Stimulated activated CD4-positive, alpha-beta T cell treated with anti-CD3 and anti-CD28 coated beads, Interleukin-2, amount 100 ng/mL, for 48 hours (primary cell): ENCODE results near the gene S100A2.

Experiments
- DNase-seq, 2 donors: peaks; one replicate each; pipeline ENCODE4 v3.0.0-alpha.2; 2020

S100A2 gene

DNA sequence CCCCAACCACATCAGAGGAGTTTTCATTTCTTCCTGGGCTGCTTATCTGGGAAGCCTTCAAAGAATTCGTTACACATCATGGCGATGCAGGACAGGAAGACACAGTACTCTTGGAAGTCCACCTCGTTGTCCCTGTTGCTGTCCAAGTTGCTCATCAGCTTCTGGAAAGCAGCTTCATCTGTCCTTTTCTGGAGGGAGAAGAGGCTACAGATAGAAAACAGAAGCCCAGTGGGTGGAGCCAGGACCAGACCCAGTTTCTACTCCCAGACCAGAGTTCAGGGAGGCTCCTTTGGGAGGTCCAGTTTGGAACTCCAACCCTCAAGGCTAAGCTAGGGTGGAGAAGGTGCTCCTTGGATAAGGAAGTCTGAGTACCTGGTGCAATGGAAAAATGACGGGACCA lies 21.9 kb downstream of the S100A2 start:
- DNase-seq: no peak

DNA sequence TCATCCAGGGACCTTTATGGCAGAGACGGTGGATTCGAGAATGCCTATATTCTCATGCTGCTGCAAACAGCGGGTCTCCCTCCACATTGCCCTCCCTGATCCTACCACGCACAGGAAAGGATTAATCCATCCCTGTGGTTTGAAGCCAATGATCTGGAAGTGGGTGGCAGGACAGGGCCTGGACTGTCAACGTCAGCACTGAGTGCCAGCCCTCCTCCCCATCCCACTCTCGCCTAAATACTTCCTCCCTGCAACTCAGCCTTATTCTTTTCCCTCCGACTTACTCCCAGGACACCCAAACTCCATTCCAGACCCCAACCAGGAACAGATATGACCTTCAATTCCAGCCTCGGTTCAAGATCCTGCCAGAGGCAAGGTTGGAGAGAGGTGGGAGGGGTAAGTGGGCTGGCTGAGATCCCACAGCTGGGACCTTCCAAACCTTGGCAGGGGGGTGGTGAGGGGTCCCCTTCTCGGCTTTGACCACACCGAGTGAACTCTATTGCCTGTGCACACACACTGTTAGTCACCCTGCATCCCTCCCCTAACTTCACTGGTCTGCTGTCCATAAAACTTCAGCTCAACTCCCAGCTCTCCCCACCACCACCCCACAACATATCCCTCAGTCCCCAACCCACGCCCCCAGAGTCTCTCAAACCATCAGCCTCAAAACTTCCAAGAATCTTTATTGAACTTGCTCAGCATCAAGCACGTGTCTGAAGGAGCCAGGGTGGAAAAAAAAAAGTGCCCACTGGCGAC lies 22.5 kb downstream of the S100A2 start:
- DNase-seq: no peak

DNA sequence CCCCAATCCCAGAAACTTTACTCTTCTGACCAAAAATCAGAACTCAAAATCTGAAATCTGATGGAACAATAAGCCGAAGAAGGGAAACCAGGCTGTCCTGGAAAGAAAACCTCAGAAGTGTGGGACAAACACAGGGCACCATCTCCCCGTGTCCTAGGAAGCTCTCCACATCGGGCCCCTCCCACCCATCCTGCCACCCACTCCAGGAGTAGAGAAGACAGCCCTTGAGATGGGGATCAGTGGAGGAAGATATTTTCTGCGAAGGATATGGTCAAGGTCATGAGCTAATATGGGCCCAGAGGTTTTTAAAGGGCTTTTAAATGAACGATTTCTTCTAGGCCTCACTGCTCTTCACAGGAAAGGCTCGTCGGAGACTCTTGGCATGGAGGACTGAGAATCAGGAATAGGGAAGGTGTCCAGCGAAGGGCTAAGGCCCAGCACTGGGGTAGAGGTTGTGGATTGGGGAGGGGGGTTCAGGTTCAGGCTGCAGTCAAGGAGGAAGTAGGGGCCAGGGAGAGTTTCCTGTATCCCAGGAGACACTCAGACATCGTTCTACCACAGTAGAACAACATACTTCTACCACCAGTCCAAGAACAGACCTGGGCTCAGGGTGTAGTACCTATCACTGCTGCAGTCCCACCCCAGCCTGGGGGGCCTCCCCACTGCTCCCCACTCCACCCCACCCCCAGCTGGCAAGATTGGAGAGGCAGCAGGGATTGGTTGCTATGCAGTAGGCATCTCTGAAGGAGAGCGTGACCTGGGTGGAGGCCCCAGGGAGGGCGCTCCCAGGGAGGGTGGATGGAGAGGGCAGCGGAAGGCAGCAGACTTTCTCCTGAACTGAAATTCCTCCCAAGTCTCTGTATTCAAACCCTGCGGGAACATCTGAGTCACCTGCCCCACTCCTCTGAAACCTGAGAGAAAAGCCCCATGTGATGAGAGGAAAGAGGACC lies 23.7 kb downstream of the S100A2 start:
- no peak for DNase-seq

DNA sequence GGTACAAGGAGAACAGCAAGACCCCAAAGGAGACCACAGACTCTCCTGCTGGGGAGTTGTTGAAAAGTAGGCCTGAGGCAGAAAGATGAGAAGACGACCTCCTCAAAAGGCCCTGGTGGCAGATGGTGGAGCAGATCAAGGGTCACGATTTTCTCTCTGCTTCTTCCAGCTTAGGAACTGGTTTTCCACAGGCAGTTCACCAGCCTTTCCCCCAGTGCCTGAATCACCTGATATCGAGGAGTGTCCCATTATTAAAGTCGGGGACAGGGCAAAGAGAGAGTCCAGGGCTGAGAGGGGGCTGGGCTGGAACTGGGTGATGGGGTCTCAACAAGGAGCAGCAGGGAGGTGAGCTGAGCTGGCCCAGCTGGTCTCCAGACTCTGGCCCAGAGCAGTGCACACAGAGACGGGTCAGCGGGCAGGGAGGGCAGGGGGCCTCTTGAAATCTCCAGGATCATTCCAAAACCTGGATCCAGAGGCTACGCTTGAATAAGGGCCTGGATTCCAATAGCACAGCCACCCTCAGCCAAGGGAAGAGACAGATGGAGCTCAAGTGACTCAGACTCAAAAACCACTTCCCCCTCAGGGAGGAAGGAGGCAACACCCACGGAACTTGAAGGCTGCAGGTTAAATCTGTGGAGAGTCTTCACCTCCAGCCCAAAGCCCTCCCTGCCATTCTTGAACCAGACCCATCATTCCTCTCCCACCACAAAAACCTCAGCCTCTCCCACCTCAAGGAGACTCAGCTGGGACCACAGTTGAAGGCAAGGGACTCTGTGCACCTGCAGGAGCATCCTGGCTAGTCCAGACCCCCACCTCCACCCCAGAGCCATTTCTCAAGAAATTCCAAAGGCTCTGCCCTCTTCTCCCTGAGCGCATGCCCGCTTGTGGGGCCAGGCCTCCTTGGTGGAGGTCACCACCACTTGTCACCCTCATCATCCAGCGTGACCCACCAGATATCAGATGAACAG lies 25.0 kb downstream of the S100A2 start, which contains the start of gene S100A5:
TSS of gene S100A5 (minus strand) at position 541 of the 968 bp plus-strand sequence. CDS start 743 bp downstream, outside the sequence.
- DNase-seq: peak in 1 of 2 donors; percentile 34

DNA sequence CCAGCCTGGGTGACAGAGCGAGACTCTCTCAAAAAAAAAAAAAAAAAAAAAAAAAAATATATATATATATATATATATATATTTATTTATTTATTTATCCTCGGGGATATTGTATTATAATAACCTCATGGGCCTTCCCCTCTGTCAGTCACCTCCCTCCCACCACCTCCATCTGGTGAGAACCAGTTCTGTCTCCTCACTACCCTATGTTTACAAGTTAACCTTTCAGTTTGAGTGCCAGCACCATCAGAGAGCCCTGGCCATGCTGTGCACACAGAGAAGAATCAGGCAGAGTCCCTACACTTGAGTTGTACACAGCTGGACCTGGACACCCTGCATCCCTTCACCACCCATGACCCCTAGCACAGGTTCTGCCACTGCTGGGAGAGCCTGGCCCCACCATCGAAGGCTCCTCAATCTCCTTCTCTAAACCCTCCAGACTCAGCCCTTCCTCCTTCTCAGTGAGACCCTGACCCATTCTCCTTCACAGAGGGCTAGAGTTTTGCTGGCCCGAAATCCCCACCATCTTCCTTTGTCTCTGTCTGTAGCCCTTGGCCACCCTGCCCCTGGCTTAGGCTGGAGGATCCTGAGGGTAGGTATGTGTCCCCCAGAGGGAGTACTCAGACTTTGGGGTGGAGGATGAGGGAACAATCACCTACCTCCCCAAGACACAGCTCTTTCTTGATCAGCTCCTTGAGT lies 26.1 kb downstream of the S100A2 start:
- no peak for DNase-seq

DNA sequence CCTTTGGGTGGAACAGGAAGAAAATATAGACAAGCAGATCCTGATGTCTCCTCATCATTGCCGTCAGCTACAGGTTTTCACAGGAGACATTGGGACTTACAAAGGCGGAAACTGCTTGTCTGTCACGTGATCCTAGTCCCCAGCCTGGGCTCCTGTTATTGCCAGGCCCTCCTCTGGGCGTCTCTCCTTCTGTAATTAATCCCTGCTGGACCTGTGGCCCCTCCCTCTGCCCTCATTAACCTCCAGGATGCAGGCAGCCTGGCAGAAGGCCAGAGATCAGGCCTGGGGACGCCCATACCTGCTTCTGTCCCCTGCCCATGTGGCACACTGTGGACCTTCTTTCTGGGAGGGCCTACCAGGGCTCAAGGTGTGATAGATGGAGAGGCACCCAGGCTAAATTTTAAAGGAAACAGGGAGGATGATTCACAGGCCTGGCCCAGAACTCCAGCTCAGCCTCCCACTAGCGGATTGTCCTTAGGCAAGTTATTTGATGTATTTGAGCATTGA lies 27.3 kb downstream of the S100A2 start:
- DNase-seq: no peak

DNA sequence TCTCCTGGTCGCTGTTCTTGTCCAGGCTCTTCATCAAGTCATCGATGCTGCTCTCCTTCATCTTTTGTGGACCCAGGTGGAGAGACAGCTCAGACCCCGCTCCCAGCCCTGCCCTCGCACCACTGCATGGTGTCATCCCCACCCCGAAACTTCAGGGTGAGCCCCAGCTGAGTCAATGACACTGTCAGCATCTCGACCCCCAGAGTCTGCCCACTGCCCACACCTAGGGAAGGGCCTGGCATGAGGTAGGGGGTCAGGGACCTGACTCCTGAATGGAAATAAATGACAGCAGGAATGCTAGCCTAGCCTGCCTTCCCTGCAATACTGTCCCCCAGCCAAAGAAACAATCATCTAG lies 28.3 kb downstream of the S100A2 start:
- no peak for DNase-seq

DNA sequence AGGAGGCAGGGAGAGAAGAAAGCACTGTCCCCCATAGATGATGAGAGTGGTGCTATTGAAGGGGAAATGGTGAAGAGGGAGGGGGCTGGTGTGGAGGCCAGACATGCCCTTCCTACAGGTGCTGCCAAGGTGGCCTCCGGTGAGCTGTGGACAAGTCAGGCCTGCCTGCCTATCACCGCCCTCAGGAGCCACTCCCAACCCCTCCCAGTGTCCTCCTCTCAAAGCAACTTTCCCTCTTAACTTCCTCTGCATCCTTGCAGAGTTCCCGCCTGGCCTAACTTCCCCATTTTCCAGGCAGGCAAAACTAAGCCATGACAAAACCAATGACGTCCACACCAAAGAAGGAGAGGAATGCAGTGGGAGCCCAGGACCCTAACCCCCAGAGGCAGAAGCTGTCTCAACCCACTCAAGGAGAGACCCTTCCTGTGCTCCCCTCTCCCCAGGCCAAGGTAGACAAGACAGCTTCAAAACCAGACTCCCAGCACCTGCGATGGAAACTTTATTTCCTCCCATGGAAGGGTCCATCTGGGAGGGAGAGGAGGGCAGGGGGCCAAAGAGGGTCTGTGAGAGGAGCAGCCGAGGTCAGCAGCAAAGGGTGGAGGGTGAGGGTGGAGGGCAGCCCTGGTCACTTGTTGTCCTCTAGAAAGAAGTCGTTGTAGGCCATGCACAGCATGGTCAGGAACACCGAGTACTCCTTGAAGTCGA lies 28.8 kb downstream of the S100A2 start:
- DNase-seq: no peak

DNA sequence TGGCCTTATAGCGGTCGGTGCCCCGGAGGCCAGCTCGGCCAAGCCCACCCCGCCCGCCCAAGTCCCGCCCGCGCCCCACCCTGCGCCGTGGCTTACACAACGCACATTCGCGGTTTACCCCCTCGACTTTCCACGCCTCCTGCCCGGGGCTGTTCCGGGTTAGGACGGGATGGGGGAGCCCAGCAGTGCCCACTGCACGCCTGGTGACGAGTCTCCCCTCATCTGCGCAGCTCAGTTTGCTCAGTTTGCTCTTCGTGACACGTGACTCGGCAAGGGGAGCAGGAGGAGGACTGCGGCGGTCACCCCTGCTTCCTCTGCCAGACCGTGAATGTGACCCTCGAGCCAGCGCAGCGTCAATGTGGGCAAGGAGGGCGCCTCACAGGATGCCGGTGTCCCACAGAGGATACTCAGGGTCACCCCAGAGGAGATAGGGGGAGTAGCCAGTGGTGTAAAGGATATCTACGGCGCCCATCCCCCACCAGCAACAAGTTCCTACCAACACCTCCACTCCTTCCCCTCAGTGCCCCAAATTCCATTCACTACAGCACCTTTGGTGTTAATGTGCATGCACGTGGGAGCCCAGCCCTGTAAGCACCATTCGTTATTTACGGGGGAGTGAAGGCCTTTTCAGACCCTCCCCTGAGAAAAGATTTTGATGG lies 29.5 kb downstream of the S100A2 start:
- DNase-seq: peak; percentile 60 to 69

DNA sequence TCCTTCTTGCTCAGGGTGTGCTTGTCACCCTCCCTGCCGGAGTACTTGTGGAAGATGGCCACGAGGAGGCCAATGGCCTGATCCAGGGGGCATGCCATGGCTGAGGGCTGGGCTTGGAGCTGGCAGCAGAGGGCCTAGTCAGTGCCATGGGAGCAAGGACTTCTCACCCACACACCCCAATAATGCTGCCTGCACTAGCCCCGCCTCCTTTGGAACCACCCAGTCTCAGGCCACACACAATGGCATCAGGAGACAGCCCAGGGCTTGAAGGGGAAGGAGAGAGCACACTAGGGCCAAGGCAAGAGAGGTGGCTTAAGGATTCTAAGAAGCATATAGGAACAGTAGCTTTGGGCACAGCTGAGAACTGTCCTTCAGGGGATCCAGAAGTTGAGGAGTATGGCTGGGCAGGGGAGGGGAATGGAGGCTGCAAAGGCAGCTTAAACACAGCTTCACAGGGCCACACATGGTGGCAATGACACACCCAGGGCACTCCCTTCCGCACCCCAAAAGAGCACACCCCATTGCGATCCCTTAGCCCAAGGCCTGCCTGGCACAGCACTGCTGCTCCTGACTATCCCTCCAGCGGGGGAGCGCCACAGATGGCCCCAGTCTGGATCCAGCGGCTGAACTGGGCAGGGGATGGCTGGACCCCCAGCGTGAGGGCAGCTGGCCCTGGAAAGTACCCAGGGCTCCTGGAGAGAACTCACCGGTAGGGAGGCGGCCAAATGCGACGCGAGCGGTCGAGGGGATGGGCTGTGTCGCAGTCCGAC lies 30.2 kb downstream of the S100A2 start, which contains the start of gene S100A6:
TSS of gene S100A6 (minus strand) at position 750 of the 770 bp plus-strand sequence. CDS start at position 98, 652 bp downstream.
- no peak for DNase-seq

DNA sequence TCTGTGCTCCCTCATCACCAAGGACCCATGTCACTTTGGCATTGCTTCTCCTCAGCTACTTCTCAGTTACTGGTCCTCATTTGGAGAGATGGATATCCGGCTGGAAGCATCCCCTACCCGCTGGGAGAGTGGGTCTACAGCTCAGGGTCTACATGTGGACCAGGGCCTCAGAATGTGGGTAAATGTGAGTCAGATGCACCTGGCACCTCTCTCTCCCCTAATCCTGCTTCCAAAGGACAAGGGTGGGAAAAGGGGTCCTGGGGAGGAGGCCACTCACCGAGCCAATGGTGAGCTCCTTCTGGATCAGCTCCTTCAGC lies 30.8 kb downstream of the S100A2 start:
- no peak for DNase-seq

DNA sequence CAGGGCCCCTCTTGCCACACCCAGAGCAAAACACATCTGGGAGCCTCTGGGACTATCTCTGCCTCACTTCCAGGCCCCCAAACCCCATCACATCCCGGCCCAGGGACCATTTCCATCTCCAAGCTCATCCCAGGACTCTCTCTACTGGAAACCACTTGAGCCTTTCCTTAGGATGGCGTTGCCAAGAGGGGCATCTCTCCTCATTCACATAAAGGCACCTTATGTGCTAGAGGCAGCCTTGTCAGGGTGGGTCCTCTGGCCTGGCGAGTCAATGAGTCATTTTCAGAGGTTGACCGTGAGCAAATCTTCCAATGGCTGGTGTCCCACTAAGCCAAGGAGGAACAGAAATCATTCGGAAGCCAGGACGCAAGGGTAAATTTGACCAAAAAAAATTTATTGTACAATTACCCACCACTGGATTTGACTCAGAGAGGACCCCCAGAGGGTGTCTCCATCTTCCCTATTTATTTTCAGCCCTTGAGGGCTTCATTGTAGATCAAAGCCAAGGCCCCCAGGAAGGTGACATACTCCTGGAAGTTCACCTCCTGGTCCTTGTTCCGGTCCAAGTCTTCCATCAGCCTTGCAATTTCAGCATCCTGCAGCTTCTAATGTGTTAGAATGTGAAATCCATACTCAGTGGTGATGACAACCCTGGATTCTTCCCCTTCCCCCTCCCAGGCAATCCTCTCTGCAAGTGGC lies 31.3 kb downstream of the S100A2 start:
- DNase-seq: no peak

DNA sequence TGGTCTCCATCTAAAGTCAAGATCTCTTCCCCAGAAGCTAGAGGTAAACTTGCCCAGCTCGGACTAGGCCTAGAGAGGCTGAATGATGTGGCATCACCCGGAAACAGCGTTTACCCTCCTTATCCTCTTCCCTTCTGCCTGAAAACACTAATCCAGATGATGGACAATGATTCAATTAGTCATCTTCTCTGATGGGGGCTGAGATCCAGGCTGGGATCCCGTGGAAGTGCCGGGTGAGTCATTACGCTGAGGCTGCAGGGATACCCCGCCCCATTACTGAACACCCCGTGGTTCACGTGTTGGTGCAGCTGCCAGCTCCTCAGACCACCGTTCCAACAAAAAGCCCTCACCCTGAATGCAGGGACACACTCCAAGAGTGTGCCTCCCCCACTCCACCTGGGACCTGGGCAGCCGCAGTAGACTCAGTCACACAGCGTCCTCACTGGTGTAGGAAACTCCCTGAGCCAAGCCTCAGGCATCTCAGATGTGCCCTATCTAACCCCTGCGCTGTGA lies 31.9 kb downstream of the S100A2 start:
- DNase-seq: no peak

DNA sequence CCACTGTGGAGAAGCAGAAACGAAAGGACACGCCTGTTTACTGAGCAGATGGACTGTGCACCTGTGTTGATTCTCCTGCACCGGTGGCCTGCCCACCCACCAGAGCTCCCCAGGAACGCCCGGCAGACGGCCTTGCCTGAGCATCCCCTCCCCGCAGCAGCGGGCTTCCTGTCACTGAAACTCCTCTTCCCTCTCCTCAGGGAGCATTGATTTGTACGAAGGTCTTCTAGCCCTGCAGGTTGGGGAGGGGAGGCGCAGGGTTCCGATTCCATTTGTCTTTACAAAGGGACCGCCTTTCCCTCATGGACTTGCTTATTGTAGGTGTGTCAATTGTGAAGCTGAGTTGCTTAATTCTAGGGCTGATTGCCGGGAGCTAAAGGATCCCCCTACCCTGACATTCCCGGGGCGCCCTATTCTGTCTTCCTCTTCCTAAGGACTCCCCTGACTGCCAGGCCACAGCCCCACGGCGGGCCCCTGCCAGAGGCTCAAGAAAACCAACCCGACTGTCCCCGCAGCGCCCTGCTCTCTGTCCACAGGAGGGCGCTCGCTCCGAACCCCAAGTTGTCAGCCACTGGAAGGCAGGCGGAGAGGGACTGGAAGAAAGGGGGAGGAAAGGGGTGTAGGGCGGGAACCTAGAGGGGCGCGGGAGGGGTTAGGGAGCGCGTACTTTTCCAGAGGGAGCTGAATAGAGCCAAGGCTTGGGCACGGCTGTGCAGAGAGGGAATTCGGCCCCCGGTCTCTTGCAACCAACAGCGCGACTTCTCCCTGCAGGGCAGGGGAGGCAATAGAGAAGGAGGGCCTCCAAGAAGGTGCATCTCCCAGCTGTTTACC lies 32.7 kb downstream of the S100A2 start:
- DNase-seq: peak; percentile 80 to 81

DNA sequence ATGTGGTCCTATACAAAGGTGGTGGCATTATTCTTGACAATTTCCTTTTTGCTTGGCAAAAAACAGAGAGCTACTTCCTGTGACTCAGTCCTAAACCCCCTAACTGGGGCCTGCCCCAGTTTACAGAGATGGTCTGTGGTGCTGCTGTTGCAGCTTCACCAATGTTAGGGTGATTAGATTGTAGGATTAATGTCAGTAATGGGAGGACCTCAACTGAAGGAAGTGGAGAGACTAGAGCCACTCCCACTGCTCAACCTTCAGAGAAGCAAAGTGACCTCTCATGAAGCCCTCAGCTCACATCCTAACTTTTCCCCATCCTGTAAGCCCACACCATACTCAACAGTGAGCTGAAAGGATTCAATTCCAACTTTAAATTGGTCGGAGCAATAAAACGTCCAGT lies 33.5 kb downstream of the S100A2 start:
- DNase-seq: no peak

DNA sequence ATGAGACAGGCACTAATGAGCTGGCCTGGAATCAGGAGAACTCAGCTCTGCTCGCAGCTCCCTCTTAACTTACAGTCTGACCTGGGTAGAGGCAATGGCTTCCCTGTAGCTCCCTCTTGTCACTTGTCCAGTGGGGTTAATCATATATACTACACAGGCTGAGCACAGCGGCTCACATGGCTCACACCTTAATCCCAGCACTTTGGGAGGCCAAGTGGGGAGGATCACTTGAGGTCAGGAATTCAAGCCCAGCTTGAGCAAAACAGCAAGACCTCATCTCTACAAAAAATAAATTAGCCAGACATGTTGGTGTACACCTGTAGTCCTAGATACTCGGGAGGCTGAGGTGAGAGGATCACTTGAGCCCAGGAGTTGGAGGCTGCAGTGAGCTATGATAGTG lies 34.0 kb downstream of the S100A2 start:
- DNase-seq: no peak

DNA sequence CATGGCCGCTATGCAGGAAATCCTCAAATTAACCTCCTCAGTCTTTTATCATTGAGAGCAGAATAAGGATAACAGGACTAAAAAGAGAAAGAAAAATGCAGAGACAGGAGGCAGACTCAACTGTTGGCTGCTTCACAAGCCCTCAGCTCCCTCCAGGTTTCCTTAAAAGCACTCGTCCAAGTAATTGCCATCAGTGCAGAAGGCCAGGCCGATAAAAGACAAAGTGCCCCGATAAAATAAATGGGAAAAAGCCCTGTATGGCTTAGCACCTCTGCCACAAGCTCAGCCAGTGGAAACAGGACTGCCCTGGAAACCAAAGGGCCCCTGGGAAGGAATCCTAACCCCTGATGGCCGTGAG lies 38.0 kb downstream of the S100A2 start:
- DNase-seq: no peak

DNA sequence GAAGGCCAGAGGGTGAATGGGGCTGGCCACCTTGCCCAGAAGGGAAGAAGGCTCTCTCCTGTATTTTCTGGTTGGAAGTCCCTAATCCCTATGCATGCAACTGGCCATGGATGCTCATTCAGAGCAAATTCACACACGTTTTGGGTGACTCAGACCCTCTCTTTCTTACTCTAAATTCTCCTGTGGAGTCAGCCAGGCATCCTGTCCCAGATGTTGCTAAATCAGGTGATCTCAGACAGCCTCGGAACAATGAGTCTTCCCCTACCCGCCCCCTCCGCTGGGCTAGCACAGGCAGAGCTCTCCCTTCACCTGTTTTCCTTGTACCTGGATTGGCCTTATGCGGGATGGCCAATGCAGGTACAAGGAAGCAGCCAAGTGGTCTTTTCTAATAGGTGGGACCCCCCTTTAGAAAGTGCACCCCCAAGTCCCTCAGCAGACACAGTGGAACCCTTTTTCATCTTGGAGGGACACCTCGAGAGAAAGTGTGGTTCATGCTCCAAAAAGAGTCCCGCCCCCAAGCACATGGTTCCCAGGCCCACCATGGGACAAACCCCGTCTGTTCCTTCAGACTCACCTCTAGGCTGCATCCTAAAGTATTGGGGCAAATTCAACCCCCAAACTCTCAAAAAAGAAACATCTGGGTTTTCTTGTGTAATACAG lies 38.5 kb downstream of the S100A2 start:
- no peak for DNase-seq
